Heart right ventricle (tissue), 16 donors: ENCODE data around the gene MYOF. TPM values are rescaled to one million over a fixed set of nuclear protein-coding genes. Genes with fewer than 3 reads are reported as not detected.

Experiments used
- ATAC-seq, 8 donors: fragments of 200-7000 bp; cut with Tn5 transposase; one replicate each; pipeline ENCODE4 v1.9.1; 2020; ENCODE audit warnings: mild to moderate bottlenecking in 8 of 8, moderate library complexity in 8 of 8, moderate number of reproducible peaks in 1 of 8
- DNase-seq, 2 donors: peaks; one replicate each; pipeline ENCODE4 v3.0.0-alpha.2; 2020
- H3K27ac ChIP-seq, 10 donors: fragments of 200-600 bp; sonication (generic) in 2 of 10; one replicate each; pipeline versions ENCODE4 v1.5.0 to v1.8.0; 2020 to 2022; ENCODE audit warnings: mild to moderate bottlenecking in 3 of 10
- H3K27me3 ChIP-seq, 7 donors: fragments of 200-600 bp; one replicate each; pipeline ENCODE4 v1.8.0; 2021 to 2022; ENCODE audit warnings: mild to moderate bottlenecking in 2 of 7
- H3K36me3 ChIP-seq, 9 donors: fragments of 200-600 bp; sonication (generic) in 1 of 9; one replicate each; pipeline versions ENCODE4 v1.5.0 to v1.8.0; 2020 to 2022; ENCODE audit warnings: mild to moderate bottlenecking in 2 of 9
- H3K4me1 ChIP-seq, 9 donors: fragments of 200-600 bp; sonication (generic) in 1 of 9; one replicate each; pipeline versions ENCODE4 v1.5.0 to v1.8.0; 2020 to 2022; ENCODE audit warnings: mild to moderate bottlenecking in 4 of 9
- H3K4me3 ChIP-seq, 10 donors: fragments of 200-600 bp; sonication (generic) in 2 of 10; one replicate each; pipeline versions ENCODE4 v1.5.0 to v1.8.0; 2020 to 2022; ENCODE audit warnings: mild to moderate bottlenecking in 7 of 10, moderate library complexity in 2 of 10
- H3K9me3 ChIP-seq, 11 donors: fragments of 200-600 bp in 10 of 11; sonication (generic) in 2 of 11; one replicate each; pipeline versions ENCODE4 v1.5.0 to v1.8.0; 2013 to 2022; ENCODE audit warnings: mild to moderate bottlenecking in 2 of 11, control low read depth in 1 of 11, moderate library complexity in 1 of 11
- WGBS, 2 donors: extraction: QIAGEN DNeasy Blood & Tissue Kit; methylation state at CpG; one replicate each; pipeline ENCODE4 v1.1.7; 2013; ENCODE audit warnings: inconsistent platforms in 1 of 2; 5-methylcytosine and 5-hydroxymethylcytosine counted together
- intact Hi-C, 10 donors: fragments of 100-400 bp; cut with DNase I; formaldehyde crosslinking; loops; one replicate each; pipeline versions ENCODE4 v1.11.1 to v1.14.2; 2022
- polyA plus RNA-seq, 2 donors: library from polyadenylated mRNA; stranded (reverse); fragments of 200-250 nt; gene quantifications; one replicate each; pipeline ENCODE4 v1.2.3, GENCODE V29; 2013
- total RNA-seq, 10 donors: library from RNA; stranded (reverse); fragmentation: NEBNext Ultra II Directional in 3 of 10; extraction: Animal tissue kit (Norgen Biotek cat#: 25700) in 3 of 10; gene quantifications; one replicate each; pipeline versions ENCODE4 v1.2.1 to v1.2.4, GENCODE V29; 2021 to 2023
- TF ChIP-seq, protein P1 (sequence below), 9 donors: fragments of 200-600 bp; sonication (generic) in 2 of 9; IDR thresholded peaks; one replicate each; pipeline versions ENCODE4 v1.5.0 to v1.8.0; 2021 to 2022; ENCODE audit warnings: antibody characterized with exemption in 9 of 9, mild to moderate bottlenecking in 5 of 9, moderate library complexity in 1 of 9
- donor health status: Arrhythmogenic right ventricular cardiomyopathy.
- donor health status: ischemic (EF 13 %, LVEDD 7.1; RV severe dilation, severe dysfunction).
- donor health status: healthy with polysubstance abuse.
- donor health status: DM: no; HTN: yes; CAD: no.
- donor health status: DM: no; HTN: no; CAD: no.
- donor health status: ischemic (EF 25% LVEDD 6.9; RV normal size, moderate dysfunction).
- donor health status: ischemic (EF 25% LVEDD 5.7; RV mildly dilated, moderate dysfunction).
- donor health status: healthy.
- donor health status: DM: yes; HTN: yes; CAD: no.
- donor health status: Ischemic cardiomyopathy.
- donor health status: ischemic (EF 35%, LVEDD 5.7; RV mildly dilated, moderate dysfunction).
- donor health status: nonischemic (EF 11% LVEDD 7.7; RV severe dilation, severe dysfunction).
- donor health status: DM: yes; HTN: yes; CAD: no.
- donor health status: PGD.
- donor health status: ischemic (EF 29% LVEDD 5.4; RV normal size, mild dysfunction).
- donor health status: nonischemic (EF 23%, LVEDD 6.1; RV moderate dilation, normal function).

Gene MYOF
- total and polyA plus RNA-seq, 12 donors = 14.5 to 54.6 (median 36.3) TPM

DNA sequence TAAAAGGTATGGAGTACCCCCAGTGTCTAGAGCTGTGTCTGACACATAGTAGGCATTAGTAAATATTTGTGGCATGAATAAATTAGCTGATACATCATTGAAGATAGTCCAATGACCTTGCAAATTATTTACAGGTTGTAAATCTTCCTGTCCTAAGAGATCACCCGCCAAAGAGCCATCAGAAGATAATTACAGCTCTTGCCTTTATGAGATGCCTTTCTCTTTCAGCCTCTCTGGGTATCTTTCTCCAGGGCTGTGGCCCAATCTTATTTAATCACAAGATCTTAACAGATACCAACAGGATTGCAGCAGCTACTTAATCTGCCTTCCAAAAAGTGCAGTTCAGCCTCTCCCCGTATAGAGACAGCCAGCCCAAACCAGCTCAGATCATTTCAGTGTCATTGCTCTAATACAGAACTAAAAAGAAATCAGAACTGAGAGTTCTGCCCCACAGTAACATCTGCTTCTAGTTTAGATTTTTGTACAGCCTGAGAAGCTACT lies 41.5 kb downstream of the MYOF start:
- H3K4me3 ChIP-seq = no peak overlapping the region

GRCh38 chr10:93438613-93439253 lies 43.4 kb downstream of the MYOF start:
- TF ChIP-seq, protein P1, sequence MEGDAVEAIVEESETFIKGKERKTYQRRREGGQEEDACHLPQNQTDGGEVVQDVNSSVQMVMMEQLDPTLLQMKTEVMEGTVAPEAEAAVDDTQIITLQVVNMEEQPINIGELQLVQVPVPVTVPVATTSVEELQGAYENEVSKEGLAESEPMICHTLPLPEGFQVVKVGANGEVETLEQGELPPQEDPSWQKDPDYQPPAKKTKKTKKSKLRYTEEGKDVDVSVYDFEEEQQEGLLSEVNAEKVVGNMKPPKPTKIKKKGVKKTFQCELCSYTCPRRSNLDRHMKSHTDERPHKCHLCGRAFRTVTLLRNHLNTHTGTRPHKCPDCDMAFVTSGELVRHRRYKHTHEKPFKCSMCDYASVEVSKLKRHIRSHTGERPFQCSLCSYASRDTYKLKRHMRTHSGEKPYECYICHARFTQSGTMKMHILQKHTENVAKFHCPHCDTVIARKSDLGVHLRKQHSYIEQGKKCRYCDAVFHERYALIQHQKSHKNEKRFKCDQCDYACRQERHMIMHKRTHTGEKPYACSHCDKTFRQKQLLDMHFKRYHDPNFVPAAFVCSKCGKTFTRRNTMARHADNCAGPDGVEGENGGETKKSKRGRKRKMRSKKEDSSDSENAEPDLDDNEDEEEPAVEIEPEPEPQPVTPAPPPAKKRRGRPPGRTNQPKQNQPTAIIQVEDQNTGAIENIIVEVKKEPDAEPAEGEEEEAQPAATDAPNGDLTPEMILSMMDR (IDR thresholded peaks at IDR 0.05) = no peak
- peak overlapping the region in 1 of 10 donors; percentile 9 for H3K4me3 ChIP-seq
- peak overlapping the region; percentile 88 to 99 (median 97) for H3K27ac ChIP-seq
- ATAC-seq = peak in 2 of 8 donors; percentile 3 to 16
- H3K4me1 ChIP-seq = peaks cover 18 to 76% (median 59%) of the 10 kb centered on the region in 9 donors
- DNase-seq = peak in 1 of 2 donors; percentile 19
- no peaks in the 10 kb centered on the region for H3K9me3 ChIP-seq
- intact Hi-C loops = loop anchor here in 5 of 10 donors (5.0 kb wide), 3 partner anchors 34 to 61 kb away; partner anchors contain the start of gene MYOF (in 3 of the 5)
- peaks cover 0 to 3% (median 0%) of the 10 kb centered on the region in 9 donors for H3K36me3 ChIP-seq
- H3K27me3 ChIP-seq = no peaks in the 10 kb centered on the region
- WGBS, 2 donors = 40 to 47% methylated on average over 16 of the region's 16 CpGs

More for the DNA sequence above, 41.5 kb downstream of the MYOF start:
- H3K27ac ChIP-seq = peak overlapping the region in 7 of 10 donors; percentile 9 to 98 (median 97)
- no peaks in the 10 kb centered on the region for H3K27me3 ChIP-seq
- TF ChIP-seq, protein P1 (IDR thresholded peaks at IDR 0.05) = no peak
- peaks cover 18 to 82% (median 64%) of the 10 kb centered on the region in 9 donors for H3K4me1 ChIP-seq
- peaks cover 0 to 12% (median 0%) of the 10 kb centered on the region in 9 donors for H3K36me3 ChIP-seq
- H3K9me3 ChIP-seq = no peaks in the 10 kb centered on the region
- intact Hi-C loops = loop anchor here in 1 of 10 donors (5.0 kb wide), 1 partner anchor 37 kb away; no protein-coding TSS in a partner anchor
- ATAC-seq (no peak), DNase-seq (no peak)
- 77 to 88% methylated on average over 2 of the region's 2 CpGs for WGBS, 2 donors

- Histone ChIP-seq H3K9me3 (no peaks in the 10 kb centered on the region), H3K4me3 (peak overlapping the region in 4 of 10 donors; percentile 17 to 25 (median 21)), H3K36me3 (no peaks in the 10 kb centered on the region), H3K27ac (peak overlapping the region; percentile 88 to 99 (median 97)), H3K4me1 (peaks cover 18 to 82% (median 56%) of the 10 kb centered on the region in 9 donors), H3K27me3 (no peaks in the 10 kb centered on the region)
- TF ChIP-seq, protein P1 (IDR thresholded peaks at IDR 0.05) = no peak
- ATAC-seq = peak in 3 of 8 donors; percentile 1 to 23 (median 10)
- no peak for DNase-seq
- 57 to 66% methylated on average over 19 of the region's 19 CpGs for WGBS, 2 donors
- intact Hi-C loops = loop anchor here in 5 of 10 donors (5.0 kb wide), 3 partner anchors 34 to 61 kb away; partner anchors contain the start of gene MYOF (in 3 of the 5)
Measured at GRCh38 chr10:93437946-93438612, 44.1 kb downstream of the MYOF start.
